Measurements from ENCODE around the gene MIA2. TPM values are rescaled to one million over a fixed set of nuclear protein-coding genes. Genes with fewer than 3 reads are reported as not detected.
"Not testable (repeated sequence)": the region's sequence is repeated elsewhere in the genome, so short reads cannot be mapped to it uniquely, and the experiment has no call there.

MIA2 gene
- total RNA-seq, 1 experiment from 2014 or later: 15.0 TPM

GRCh38 chr14:39360316-39360715 is 126.6 kb downstream of the MIA2 start:
- no peak for DNase-seq
- no peak overlapping the region for H3K14ac ChIP-seq (ENCODE audit: insufficient read depth, low read length)
- H2AFZ ChIP-seq (ENCODE audit: low read length): no peak overlapping the region
- no peak overlapping the region for H3K27ac ChIP-seq (ENCODE audit: insufficient read length, low read depth, low read length)
- Mint-ChIP-seq H3K27ac (no peak overlapping the region), H3K27me3 (ENCODE audit: low read depth) (no peaks in the 10 kb centered on the region), H3K36me3 (ENCODE audit: insufficient read depth in 1 of 3, low read depth in 3 of 3) (peaks cover 43 to 51% (median 44%) of the 10 kb centered on the region in 3 experiments), H3K9me3 (peaks cover 28 to 35% of the 10 kb centered on the region in 2 experiments; a peak in 4 of 5 replicates), H3K4me1 (no peaks in the 10 kb centered on the region), H3K4me3 (no peak overlapping the region)
- TF ChIP-seq CTCF (conservative IDR thresholded peaks at IDR 0.05): no peak
- H4K8ac ChIP-seq (replicated peaks; ENCODE audit: insufficient read length, low read depth, low read length): no peak overlapping the region
- no peaks in the 10 kb centered on the region for H3K27me3 ChIP-seq (ENCODE audit: insufficient read depth, low read length)
- H2AK5ac ChIP-seq (ENCODE audit: insufficient read length, low read length): no peak overlapping the region
- H3K79me1 ChIP-seq (ENCODE audit: insufficient read depth, low read depth, low read length, poor library complexity, severe bottlenecking): no peaks in the 10 kb centered on the region
- no peak overlapping the region for H4K91ac ChIP-seq (ENCODE audit: insufficient read length, low read depth, low read length)
- no peak overlapping the region for H2BK12ac ChIP-seq (ENCODE audit: insufficient read length, low read depth, low read length)
- no peak overlapping the region for H3K18ac ChIP-seq (ENCODE audit: insufficient read length, low read depth, low read length)
- no peak overlapping the region for H3K9ac ChIP-seq (ENCODE audit: extremely low read depth, insufficient read length, low read length)
- H3K23me2 ChIP-seq (ENCODE audit: insufficient read length, low read depth, low read length, poor library complexity, severe bottlenecking): no peaks in the 10 kb centered on the region
- H3K9me3 ChIP-seq (ENCODE audit: control insufficient read depth, low read depth, low read length): peaks cover 5% of the 10 kb centered on the region
- no peak overlapping the region for H3K4ac ChIP-seq (ENCODE audit: low read depth, low read length)
- no peaks in the 10 kb centered on the region for H3K4me1 ChIP-seq (ENCODE audit: insufficient read depth, low read length)
- no peaks in the 10 kb centered on the region for H3K79me2 ChIP-seq (ENCODE audit: insufficient read depth, low read length)
- no peak overlapping the region for H2BK120ac ChIP-seq (ENCODE audit: low read depth, low read length, poor library complexity, severe bottlenecking)
- H3K56ac ChIP-seq (ENCODE audit: insufficient read length, low read depth, low read length): no peak overlapping the region
- H4K20me1 ChIP-seq (ENCODE audit: control insufficient read depth, insufficient read depth, insufficient read length): no peaks in the 10 kb centered on the region
- H2BK20ac ChIP-seq (ENCODE audit: low read depth, low read length, poor library complexity, severe bottlenecking): no peak overlapping the region
- H3T11ph ChIP-seq (ENCODE audit: low read length): no peak overlapping the region
- no peak overlapping the region for H2BK5ac ChIP-seq (ENCODE audit: insufficient read length, low read length)
- no peak overlapping the region for H3K4me2 ChIP-seq (ENCODE audit: insufficient read depth, insufficient read length, low read length)
- H2BK15ac ChIP-seq (ENCODE audit: low read depth, low read length): no peak overlapping the region
- no peak overlapping the region for H3K23ac ChIP-seq (ENCODE audit: insufficient read length, low read depth, low read length)
- no peak overlapping the region for H4K5ac ChIP-seq (ENCODE audit: insufficient read length, low read depth, low read length)

GRCh38 chr14:39361556-39361955 is 127.8 kb downstream of the MIA2 start:
- H2BK15ac ChIP-seq (ENCODE audit: low read depth, low read length); H2BK20ac ChIP-seq (ENCODE audit: low read depth, low read length, poor library complexity, severe bottlenecking); H4K5ac ChIP-seq (ENCODE audit: insufficient read length, low read depth, low read length); H3K4me3 Mint-ChIP-seq; H2AK5ac ChIP-seq (ENCODE audit: insufficient read length, low read length); H4K20me1 ChIP-seq (ENCODE audit: control insufficient read depth, insufficient read depth, insufficient read length); H3K27ac Mint-ChIP-seq; H3K79me1 ChIP-seq (ENCODE audit: insufficient read depth, low read depth, low read length, poor library complexity, severe bottlenecking); H3K27me3 Mint-ChIP-seq (ENCODE audit: low read depth); H3T11ph ChIP-seq (ENCODE audit: low read length); H3K27ac ChIP-seq (ENCODE audit: insufficient read length, low read depth, low read length); H3K18ac ChIP-seq (ENCODE audit: insufficient read length, low read depth, low read length); H4K91ac ChIP-seq (ENCODE audit: insufficient read length, low read depth, low read length); H3K23me2 ChIP-seq (ENCODE audit: insufficient read length, low read depth, low read length, poor library complexity, severe bottlenecking); H3K23ac ChIP-seq (ENCODE audit: insufficient read length, low read depth, low read length); H3K9ac ChIP-seq (ENCODE audit: extremely low read depth, insufficient read length, low read length); H3K79me2 ChIP-seq (ENCODE audit: insufficient read depth, low read length); H2AFZ ChIP-seq (ENCODE audit: low read length); H3K4ac ChIP-seq (ENCODE audit: low read depth, low read length); H3K14ac ChIP-seq (ENCODE audit: insufficient read depth, low read length); H3K9me3 ChIP-seq (ENCODE audit: control insufficient read depth, low read depth, low read length); H2BK120ac ChIP-seq (ENCODE audit: low read depth, low read length, poor library complexity, severe bottlenecking); H3K27me3 ChIP-seq (ENCODE audit: insufficient read depth, low read length); H3K56ac ChIP-seq (ENCODE audit: insufficient read length, low read depth, low read length); H2BK5ac ChIP-seq (ENCODE audit: insufficient read length, low read length); DNase-seq; H3K4me1 Mint-ChIP-seq; H2BK12ac ChIP-seq (ENCODE audit: insufficient read length, low read depth, low read length); H3K4me2 ChIP-seq (ENCODE audit: insufficient read depth, insufficient read length, low read length); H3K4me1 ChIP-seq (ENCODE audit: insufficient read depth, low read length); H4K8ac ChIP-seq (replicated peaks; ENCODE audit: insufficient read length, low read depth, low read length): not testable (repeated sequence)
- peaks cover 33 to 36% of the 10 kb centered on the region in 2 experiments; a peak in 4 of 5 replicates for H3K9me3 Mint-ChIP-seq
- peaks cover 42 to 55% (median 43%) of the 10 kb centered on the region in 3 experiments for H3K36me3 Mint-ChIP-seq (ENCODE audit: insufficient read depth in 1 of 3, low read depth in 3 of 3)
- WGBS (ENCODE audit: extremely low coverage, insufficient read length, low lambda C conversion rate): 100% methylated on average over 1 of the region's 5 CpGs
